HG03571 (cell line): ENCODE measurements around the gene SERTAD1.
"Not testable (repeated sequence)": the region's sequence is repeated elsewhere in the genome, so short reads cannot be mapped to it uniquely, and the experiment has no call there.

ENCODE experiments used
- ATAC-seq: cut with Tn5 transposase; IDR thresholded peaks from one replicate; pipeline ENCODE4 v1.9.1; 2021; ENCODE audit not compliant: unreplicated experiment

The SERTAD1 gene, protein sequence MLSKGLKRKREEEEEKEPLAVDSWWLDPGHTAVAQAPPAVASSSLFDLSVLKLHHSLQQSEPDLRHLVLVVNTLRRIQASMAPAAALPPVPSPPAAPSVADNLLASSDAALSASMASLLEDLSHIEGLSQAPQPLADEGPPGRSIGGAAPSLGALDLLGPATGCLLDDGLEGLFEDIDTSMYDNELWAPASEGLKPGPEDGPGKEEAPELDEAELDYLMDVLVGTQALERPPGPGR

GRCh38 chr19:40425450-40426287 lies at the start of gene SERTAD1:
Gene SERTAD1, minus strand, starts transcription at chr19:40425992. Its CDS starts 2,446 bp downstream, at chr19:40423546.
- peak; percentile 79 for ATAC-seq

DNA sequence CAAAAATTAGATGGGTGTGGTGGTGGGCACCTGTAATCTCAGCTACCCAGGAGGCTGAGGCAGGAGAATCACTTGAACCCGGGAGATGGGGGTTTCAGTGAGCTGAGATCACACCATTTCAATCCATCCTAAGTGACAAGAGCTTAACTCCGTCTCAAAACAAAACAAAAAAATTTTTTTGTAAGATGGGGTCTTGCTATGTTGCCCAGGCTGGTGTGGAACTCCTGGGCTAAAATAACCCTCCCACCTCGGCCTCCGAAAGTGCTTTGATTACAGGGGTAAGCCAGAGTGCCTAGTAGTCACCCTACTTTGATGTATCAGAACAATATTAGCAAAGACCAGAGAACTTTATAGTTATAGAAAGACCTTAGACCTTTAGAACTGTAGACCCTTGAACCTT lies 48.9 kb upstream of the SERTAD1 start:
- no peak for ATAC-seq

DNA sequence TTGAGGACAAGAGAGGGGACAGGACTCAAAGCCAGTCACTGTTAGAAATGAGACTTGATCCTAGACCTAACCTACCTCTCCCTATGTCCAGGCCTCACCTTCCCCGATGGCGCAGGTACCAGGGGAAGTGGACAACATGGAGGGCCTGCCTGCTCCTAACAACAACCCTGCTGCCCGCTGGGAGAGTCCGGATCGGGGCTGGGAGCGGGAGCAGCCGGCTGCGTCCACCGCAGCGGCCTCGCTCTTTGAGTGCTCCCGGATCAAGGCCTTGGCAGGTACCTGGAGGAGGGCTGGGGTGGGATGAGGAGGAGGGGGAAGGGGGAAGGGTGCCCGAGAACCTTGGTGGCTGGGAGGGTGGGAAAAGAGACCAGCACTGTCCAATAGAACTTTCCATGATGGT lies 46.7 kb upstream of the SERTAD1 start:
- ATAC-seq, result no peak

DNA sequence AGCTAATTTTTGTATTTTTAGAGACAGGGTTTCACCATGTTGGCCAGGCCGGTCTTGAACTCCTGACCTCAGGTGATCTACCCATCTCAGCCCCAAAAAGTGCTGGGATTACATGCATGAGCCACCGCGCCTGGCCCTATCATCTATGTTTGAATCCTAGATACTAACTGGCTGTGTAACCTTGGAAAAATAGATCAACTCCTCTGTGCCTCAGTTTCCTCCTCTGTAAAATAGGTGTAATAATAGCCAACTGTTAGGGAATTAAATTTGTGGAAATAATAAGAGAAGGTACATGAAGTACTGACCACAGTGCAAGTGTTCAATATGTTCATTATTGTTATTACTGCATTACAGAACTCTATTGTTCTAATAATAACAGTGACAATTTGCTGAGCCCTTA lies 45.3 kb upstream of the SERTAD1 start:
- ATAC-seq, result no peak

DNA sequence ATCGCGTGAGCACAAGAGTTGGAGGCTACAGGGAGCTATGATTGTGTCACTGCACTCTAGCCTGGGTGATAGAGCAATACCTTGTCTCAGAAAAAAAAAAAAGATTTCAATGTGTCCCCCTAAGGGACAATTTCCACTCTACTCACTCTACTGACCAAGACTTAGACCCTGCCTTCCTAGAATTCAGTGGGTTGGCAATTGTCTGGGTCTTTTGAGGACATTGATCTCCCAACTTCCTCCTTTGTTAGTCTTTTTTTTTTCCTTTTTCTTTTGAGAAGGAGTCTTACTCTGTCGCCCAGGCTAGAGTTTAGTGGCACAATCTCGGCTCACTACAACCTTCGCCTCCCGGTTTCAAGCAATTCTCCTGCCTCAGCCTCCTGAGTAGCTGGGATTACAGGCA lies 43.2 kb upstream of the SERTAD1 start:
- no peak for ATAC-seq

DNA sequence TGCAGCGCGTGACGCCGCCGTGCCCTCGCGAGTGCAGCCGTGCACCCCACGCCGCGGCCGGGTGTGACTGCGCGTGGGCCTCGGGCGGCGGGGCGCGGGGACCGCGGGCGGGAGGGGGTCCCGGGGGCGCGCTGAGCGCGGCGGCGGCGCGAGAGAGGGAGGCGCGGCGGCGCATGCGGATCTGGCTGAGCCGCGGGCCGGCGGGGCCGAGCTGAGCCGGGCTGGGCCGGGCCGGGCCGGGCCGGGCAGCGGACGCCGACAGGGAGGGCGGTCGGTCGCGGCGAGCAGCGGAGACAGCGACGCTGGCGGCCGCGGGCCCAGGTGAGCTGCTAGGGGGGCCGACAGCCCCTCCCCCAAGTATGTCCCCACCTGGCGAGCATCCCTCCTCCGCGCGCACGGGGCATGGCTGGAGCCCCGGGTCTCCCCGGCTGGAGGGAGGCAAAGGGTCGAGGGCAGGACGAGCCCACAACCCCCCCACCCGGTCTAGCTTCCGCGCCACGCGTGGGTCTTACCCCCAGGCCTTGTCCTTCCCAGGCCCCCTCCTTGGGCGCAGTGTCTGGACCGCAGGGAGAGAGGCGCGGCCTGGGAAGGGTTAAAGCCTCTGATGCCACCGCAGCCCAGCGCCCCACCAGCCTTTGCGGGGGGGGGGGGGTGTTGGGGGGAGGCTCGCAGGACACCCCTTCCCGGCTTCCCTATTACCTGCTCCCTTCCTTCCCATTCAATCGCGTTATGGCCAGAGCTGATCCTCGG lies 41.4 kb upstream of the SERTAD1 start, which contains the start of gene SPTBN4:
Gene SPTBN4 (plus strand): TSS at position 17 of the 750 bp plus-strand sequence. CDS start 5,621 bp downstream, outside the sequence.
- ATAC-seq, result no peak

DNA sequence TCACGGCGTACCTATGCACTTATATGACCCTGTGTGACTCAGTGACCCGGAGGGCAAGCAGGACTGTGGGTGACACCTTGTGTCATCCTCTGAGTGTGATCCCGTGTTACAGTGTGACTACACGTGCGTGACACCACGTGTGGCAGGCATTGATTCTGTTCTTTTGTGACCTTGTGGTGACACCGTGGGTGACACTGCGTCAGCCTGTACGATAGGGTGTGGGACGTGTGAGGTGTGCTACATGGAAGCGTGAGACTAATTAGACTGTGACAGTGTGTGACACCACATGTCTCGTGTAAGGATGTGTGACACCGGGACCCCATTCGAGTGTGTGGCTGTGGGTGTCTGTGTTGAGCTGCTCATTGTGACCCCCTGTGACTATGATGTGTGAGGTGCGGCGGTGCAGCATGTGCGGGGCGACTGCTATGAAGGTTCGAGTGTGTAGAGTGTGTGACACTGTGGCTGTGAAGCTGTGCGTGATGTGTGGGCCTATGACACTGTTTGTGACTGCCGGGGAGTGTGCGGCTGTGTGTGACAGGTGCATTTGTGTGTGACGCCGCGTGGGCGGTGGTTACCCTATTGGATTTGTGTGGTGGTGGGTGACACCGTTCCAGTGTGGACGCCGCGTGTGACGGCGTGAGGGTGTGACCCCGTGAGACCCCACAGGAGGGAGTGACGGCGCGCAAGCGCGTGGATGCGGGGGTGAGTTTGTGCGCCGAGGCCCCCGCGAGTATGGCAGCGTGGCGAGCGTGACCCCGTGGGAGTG lies 40.6 kb upstream of the SERTAD1 start:
- no peak for ATAC-seq

- peak; percentile 76 for ATAC-seq
Measured at GRCh38 chr19:40465557-40466218, 39.9 kb upstream of the SERTAD1 start, which contains the start of gene BLVRB. Gene BLVRB, minus strand, starts transcription at chr19:40465745. Its CDS starts 57 bp downstream, at chr19:40465688.

GRCh38 chr19:40465025-40465556 lies 39.3 kb upstream of the SERTAD1 start:
- no peak for ATAC-seq

DNA sequence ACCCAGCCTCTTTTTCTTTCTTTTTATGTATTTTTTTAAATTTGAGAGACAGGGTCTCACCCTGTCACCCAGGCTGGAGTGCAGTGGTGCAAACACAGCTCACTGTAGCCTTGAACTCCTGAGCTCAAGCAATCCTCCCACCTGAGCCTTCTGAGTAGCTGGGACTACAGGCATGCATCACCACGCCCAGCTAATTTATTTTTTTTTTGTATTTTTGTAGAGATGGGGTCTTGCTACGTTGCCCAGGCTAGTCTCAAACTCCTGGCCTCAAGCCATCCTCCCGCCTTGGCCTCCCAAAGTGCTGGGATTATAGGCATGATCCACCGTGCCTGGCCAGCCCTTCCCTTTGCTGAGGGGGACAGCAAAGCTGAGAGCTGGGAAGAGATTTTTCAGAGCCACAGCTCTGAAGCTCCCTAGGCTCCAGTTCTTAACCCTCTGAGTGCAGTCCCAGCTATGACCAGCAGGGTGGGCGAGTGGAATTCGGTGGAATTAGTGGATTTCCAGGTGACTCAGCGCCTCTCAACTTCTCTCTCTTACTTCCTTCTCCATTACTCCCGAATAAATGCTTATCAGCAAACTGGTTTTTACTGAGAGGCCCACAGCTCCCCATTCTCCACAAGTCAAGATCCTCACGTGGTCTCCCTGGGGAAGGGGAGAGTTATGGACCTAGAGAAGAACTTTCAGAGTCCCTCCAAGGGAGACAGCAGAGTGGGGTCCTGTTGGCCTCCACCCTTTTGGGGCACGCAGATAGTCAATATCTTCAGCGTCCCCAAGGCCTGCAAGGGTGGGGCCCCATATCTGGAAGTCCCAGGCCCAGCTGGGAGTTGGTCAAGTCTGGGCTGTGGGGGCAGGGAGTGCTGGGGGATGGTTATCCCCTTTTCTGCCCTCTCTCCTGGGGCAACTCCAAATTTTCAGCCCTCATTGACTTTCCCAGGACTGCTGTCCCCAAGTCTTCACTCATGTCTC lies 38.5 kb upstream of the SERTAD1 start:
- ATAC-seq, result no peak

GRCh38 chr19:40463587-40464037 lies 37.8 kb upstream of the SERTAD1 start:
- not testable (repeated sequence) for ATAC-seq

DNA sequence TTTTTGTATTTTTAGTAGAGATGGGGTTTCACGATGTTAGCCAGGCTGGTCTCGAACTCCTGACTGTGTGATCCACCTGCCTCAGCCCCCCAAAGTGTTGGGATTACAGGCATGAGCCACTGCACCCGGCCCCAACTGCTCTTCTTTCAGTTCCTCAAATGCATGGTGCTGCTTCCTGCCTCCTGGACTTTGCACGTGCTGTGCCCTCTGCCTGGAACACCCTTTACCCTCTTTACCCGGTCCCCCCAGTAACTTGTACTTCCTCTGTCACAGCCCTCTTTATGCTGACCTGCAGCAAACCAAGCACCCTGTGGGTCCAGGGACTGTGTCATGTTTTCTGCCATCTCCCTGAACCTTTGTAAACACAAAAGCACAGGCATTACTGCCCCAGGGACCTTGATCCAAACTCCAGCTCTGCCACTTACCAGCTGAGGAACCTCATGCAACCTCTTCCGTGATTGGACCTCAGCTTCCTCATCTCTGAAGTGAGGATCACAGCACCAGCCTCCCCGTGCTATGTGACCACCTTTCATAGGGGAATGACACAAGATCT lies 36.0 kb upstream of the SERTAD1 start:
- no peak for ATAC-seq

DNA sequence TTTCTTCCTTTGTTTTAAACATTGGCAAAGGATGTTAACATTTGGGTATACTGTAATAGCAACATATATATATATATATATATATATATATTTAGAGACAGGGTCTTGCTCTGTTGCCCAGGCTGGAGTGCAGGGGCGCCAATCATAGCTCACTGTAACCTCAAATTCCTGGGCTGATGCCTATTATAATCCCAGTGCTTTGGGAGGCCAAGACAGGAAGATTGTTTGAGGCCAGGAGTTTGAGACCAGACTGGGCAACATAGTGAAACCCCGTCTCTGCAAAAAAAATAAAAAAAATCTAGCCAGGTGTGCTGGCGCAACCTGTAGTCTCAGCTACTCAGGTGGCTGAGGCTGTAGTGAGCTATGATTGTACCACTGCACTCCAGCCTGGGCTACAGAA lies 34.4 kb upstream of the SERTAD1 start:
- ATAC-seq, result no peak

DNA sequence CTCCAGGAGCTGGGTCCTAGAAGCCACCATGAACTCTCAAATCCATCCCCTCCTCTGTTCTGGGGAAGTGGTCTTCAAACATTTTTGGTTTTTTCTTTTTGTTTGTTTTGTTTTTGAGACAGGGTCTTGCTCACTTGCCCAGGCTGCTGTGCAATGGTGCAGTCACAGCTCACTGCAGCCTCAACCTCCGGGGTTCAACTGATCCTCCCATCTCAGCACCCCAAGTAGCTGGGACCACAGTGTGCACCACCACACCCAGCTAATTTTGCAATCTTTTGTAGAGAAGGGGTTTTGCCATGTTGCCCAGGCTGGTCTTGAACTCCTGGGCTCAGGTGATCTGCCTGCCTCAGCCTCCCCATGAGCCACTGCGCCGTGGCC lies 32.8 kb upstream of the SERTAD1 start:
- ATAC-seq, result no peak

DNA sequence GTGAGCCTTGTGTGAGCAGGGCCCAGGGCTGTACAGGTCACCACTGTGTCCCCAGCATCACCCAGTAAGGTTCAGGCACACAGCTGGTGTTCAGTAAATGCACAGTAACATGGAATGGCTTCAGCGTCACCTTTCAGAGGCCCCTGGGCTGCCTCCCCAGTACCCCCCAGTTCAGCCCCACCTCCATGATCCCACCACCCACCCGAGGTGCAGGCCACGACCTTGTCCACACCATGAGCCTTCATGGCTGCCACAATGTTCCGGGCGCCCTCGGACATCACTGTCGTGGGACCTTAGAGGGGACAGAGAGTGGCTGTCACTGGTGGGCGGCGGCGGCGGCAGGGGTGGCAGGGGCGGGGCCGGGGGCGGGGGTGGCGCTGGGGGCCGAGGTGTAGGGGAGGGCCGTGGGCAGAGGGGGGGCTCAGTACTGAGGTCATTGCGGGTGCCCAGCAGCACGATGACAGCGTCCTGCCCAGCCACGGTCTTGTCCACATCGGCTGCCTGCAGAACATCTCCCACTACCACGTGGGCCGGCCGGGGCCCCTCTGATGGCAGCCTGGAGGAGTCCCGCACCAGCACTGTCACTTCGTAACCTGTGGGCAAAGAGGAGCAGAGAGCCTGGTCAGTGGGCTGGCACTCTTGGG lies 32.3 kb upstream of the SERTAD1 start:
- ATAC-seq, result no peak

- ATAC-seq, result no peak
Measured at GRCh38 chr19:40457048-40457447, 31.3 kb upstream of the SERTAD1 start.

- not testable (repeated sequence) for ATAC-seq
Measured at GRCh38 chr19:40453943-40454342, 28.2 kb upstream of the SERTAD1 start.
